ENCODE results near the gene ABHD14A.

Gene ABHD14A

DNA sequence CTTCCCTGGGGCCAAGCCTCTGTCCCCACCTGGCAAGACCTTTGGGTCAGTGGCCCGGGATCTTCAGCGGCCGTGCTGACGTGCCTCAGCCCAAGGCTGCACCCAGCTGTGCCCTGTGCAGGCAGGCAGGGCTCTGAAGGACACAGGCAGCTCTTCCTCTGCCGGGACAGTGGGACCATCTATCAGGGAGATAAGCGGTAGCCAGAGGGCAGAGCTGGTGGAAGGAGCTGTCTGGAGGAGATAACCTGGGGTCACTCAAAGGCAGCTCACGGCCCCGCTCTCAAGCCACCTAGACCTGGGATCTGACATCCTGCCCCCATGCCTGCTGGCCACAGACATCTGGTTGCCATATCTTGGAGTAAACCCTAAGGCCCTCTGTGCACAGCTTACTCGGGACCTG is 54.2 kb downstream of the ABHD14A start:
- FAIRE-seq = no peak

DNA sequence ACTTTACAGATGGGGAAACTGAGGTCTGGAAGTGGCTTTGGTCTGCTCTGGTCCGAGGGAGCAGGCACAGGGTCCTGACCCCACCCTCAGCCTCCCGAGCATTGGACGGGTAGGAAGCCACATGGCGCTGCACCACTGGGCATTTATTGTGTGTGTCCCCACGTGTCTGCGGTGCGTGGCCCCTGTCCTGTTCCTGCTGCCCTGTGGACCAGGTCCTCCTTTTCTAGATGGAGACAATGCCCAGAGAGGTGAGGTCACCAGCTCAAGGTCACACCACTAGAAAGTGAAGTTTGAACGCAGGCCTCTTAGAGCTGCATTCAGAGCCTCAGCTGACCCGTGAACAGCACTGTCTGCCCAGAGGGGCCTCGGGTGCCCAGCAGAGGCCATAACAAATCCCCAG is 54.7 kb downstream of the ABHD14A start:
- FAIRE-seq = no peak
- no peak for DNase-seq (ENCODE audit: extremely low spot score, insufficient read length, low read depth)

More for the DNA sequence above, 54.2 kb downstream of the ABHD14A start:
- DNase-seq (ENCODE audit: extremely low spot score, insufficient read length, low read depth) = no peak
